GM12878 (cell line): ENCODE data around the gene TMEM167B. TPM values are rescaled to one million over a fixed set of nuclear protein-coding genes. Genes with fewer than 3 reads are reported as not detected.

ENCODE experiments used
- ATAC-seq: fragments of 200-7000 bp; cut with Tn5 transposase; 3 replicates; pipeline ENCODE4 v1.9.1; 2020; ENCODE audit warnings: mild to moderate bottlenecking, moderate library complexity
- BruUV-seq: library from RNA; stranded (reverse); fragments of 400-500 nt; replicated peaks from 2 replicates; lab custom pipeline; 2021; lab: Mats Ljungman, UMichigan
- CTCF ChIA-PET: fragments of 300-600 bp; sonication (Branson Sonifier 250); formaldehyde crosslinking; extraction: SDS; loops from one replicate; lab custom pipeline; 2021; ENCODE audit warnings: inconsistent platforms; lab: Yijun Ruan, JAX
- POLR2A ChIA-PET: fragments of 350-600 bp; formaldehyde crosslinking; extraction: SDS; loops from one replicate; lab custom pipeline; 2021; ENCODE audit warnings: inconsistent platforms; lab: Charles Lee
- RAD21 ChIA-PET: fragments of 300-600 bp; sonication (Branson Sonifier 250); formaldehyde crosslinking; loops from one replicate; lab custom pipeline; 2023; ENCODE audit warnings: antibody characterized with exemption; ENCODE audit not compliant: unreplicated experiment; lab: Charles Lee
- SMC1A ChIA-PET: fragments of 300-600 bp; sonication (Branson Sonifier 250); formaldehyde crosslinking; loops from one replicate; lab custom pipeline; 2023; ENCODE audit not compliant: unreplicated experiment, uncharacterized antibody; lab: Charles Lee
- DNase-seq: peaks from one replicate; pipeline ENCODE4 v3.0.0-alpha.2; 2011; ENCODE audit warnings: low read depth, low spot score
- FAIRE-seq: peaks from 3 replicates; lab custom pipeline; 2011; peaks lifted over from hg19 to GRCh38; lab: Jason Lieb, UNC
- H2AFZ ChIP-seq: 2 replicates; pipeline ENCODE4 v1.6.0; 2011; ENCODE audit warnings: low read depth, low read length, control low read depth; ENCODE audit not compliant: control insufficient read depth
- H3K27ac ChIP-seq: 2 replicates; pipeline ENCODE4 v1.5.1; 2011; ENCODE audit warnings: control low read depth; ENCODE audit not compliant: control insufficient read depth, insufficient read depth
- H3K27me3 ChIP-seq, 2 experiments: replicated peaks in 1 of 2; 2 replicates each; pipeline versions ENCODE4 v1.6.0 to v1.6.1; 2011; ENCODE audit warnings: low read length in 1 of 2; ENCODE audit not compliant: control insufficient read depth in 2 of 2, insufficient read depth in 2 of 2
- H3K36me3 ChIP-seq, 2 experiments: 2 replicates each; pipeline ENCODE4 v1.5.1; 2011; ENCODE audit warnings: low read length in 1 of 2; ENCODE audit not compliant: control insufficient read depth in 2 of 2, insufficient read depth in 2 of 2
- H3K4me1 ChIP-seq: 2 replicates; pipeline ENCODE4 v1.6.1; 2011; ENCODE audit warnings: mild to moderate bottlenecking, low read length, moderate library complexity, mixed read lengths; ENCODE audit not compliant: control insufficient read depth, insufficient read depth
- H3K4me2 ChIP-seq: 2 replicates; pipeline ENCODE4 v1.6.0; 2011; ENCODE audit warnings: control low read depth; ENCODE audit not compliant: control insufficient read depth, insufficient read depth
- H3K4me3 ChIP-seq: fragments of 200-600 bp; sonication (generic); 2 replicates; pipeline ENCODE4 v1.5.1; 2016
- H3K79me2 ChIP-seq: 2 replicates; pipeline ENCODE4 v1.6.0; 2011; ENCODE audit warnings: low read length; ENCODE audit not compliant: control insufficient read depth, insufficient read depth
- H3K9ac ChIP-seq: 2 replicates; pipeline ENCODE4 v1.8.0; 2011; ENCODE audit warnings: low read length, control low read depth, mixed read lengths; ENCODE audit not compliant: control insufficient read depth, insufficient read depth
- H3K9me3 ChIP-seq: replicated peaks from 3 replicates; pipeline ENCODE4 v1.5.1; 2011; ENCODE audit warnings: mild to moderate bottlenecking, low read length; ENCODE audit not compliant: control insufficient read depth, insufficient read depth
- H4K20me1 ChIP-seq: 2 replicates; pipeline ENCODE4 v1.6.0; 2011; ENCODE audit not compliant: control insufficient read depth, insufficient read depth
- BCL3 ChIP-seq: IDR thresholded peaks from 2 replicates; pipeline ENCODE4 v1.6.1; 2011; ENCODE audit warnings: borderline replicate concordance, low read depth, mild to moderate bottlenecking, moderate library complexity, low read length; ENCODE audit not compliant: insufficient read depth, poor library complexity, severe bottlenecking
- CEBPZ ChIP-seq: fragments of 150-350 bp; IDR thresholded peaks from 2 replicates; pipeline ENCODE4 v1.6.1; 2016; ENCODE audit warnings: low read depth, low read length
- CHD4 ChIP-seq: fragments of 200-600 bp; sonication (generic); IDR thresholded peaks from 2 replicates; pipeline ENCODE4 v1.6.1; 2016; ENCODE audit warnings: mild to moderate bottlenecking
- CREM ChIP-seq: IDR thresholded peaks from 2 replicates; pipeline ENCODE4 v1.6.1; 2014; ENCODE audit warnings: antibody characterized with exemption, low read depth
- CTCF ChIP-seq, 3 experiments: IDR thresholded peaks in 2 of 3; conservative IDR thresholded peaks in 1 of 3; 2 replicates each; pipeline ENCODE4 v1.5.1; 2011; ENCODE audit warnings: low read depth in 3 of 3, low read length in 3 of 3, mild to moderate bottlenecking in 3 of 3, control low read depth in 2 of 3, moderate library complexity in 2 of 3, inconsistent platforms in 1 of 3, mixed read lengths in 1 of 3; ENCODE audit not compliant: control insufficient read depth in 2 of 3, insufficient read depth in 1 of 3; ENCODE audit errors: extremely low read depth in 1 of 3
- FOXM1 ChIP-seq: IDR thresholded peaks from 2 replicates; pipeline ENCODE4 v1.6.1; 2012; ENCODE audit warnings: low read depth, mild to moderate bottlenecking, inconsistent platforms, low read length, moderate library complexity
- LARP7 ChIP-seq: fragments of 450-650 bp; IDR thresholded peaks from 2 replicates; pipeline ENCODE4 v1.6.1; 2017; ENCODE audit warnings: mild to moderate bottlenecking
- NR2C2 ChIP-seq: IDR thresholded peaks from 2 replicates; pipeline ENCODE4 v1.6.1; 2011; ENCODE audit warnings: borderline replicate concordance, low read depth; ENCODE audit not compliant: control insufficient read depth, insufficient read length
- PML ChIP-seq: IDR thresholded peaks from 2 replicates; pipeline ENCODE4 v1.6.1; 2012; ENCODE audit warnings: low read length, inconsistent platforms
- YBX1 ChIP-seq: fragments of 450-650 bp; IDR thresholded peaks from 2 replicates; pipeline ENCODE4 v1.6.1; 2016; ENCODE audit warnings: antibody characterized with exemption
- YY1 ChIP-seq: IDR thresholded peaks from 2 replicates; pipeline ENCODE4 v1.6.1; 2011; ENCODE audit warnings: low read depth, mild to moderate bottlenecking, low read length
- WGBS: methylation state at CpG from one replicate; pipeline ENCODE4 v1.1.6; 2016; ENCODE audit warnings: low lambda C conversion rate; ENCODE audit not compliant: insufficient replicate concordance, insufficient coverage; ENCODE audit errors: missing lambda C conversion rate; 5-methylcytosine and 5-hydroxymethylcytosine counted together
- in situ Hi-C: fragments of 300-500 bp; cut with MboI; formaldehyde crosslinking; loops from 9 replicates; pipeline ENCODE4 v1.14.3; 2018; ENCODE audit warnings: mixed read lengths
- intact Hi-C: fragments of 100-400 bp; cut with micrococcal nuclease; formaldehyde crosslinking; loops from one replicate; pipeline ENCODE4 v1.14.2; 2022; ENCODE audit not compliant: unreplicated experiment
- polyA plus RNA-seq, 11 experiments: library from polyadenylated mRNA; depleted of rRNA in 4 of 11; unstranded in 6 of 11; stranded (reverse) in 5 of 11; fragments of >200 nt; fragmentation: Nextera tagmentation in 4 of 11; fragmentation: Illumina TruSeq in 1 of 11; extraction: Ambion mirVana in 4 of 11; extraction: Trizol in 1 of 11; gene quantifications; 1 replicate in 1 of 11; 2 replicates in 10 of 11; pipeline versions ENCODE4 v1.2.1 to v1.2.3, GENCODE V29; 2011 to 2016; ENCODE audit warnings: inconsistent platforms in 2 of 11, missing spikeins in 2 of 11, low read depth in 1 of 11
- total RNA-seq, 4 experiments: library from RNA; depleted of rRNA in 3 of 4; stranded (reverse); fragments of >200 nt in 3 of 4; fragmentation: Illumina TruSeq in 1 of 4; extraction: Trizol in 1 of 4; gene quantifications; 2 replicates each; pipeline versions ENCODE4 v1.2.1 to v1.2.3, GENCODE V29; 2013 to 2021
- TF ChIP-seq, protein P1 (sequence below): fragments of 450-650 bp; IDR thresholded peaks from 2 replicates; pipeline ENCODE4 v1.6.1; 2017; ENCODE audit warnings: mild to moderate bottlenecking
- TF ChIP-seq, protein P2 (sequence below): fragments of 450-650 bp; conservative IDR thresholded peaks from 2 replicates; pipeline ENCODE4 v1.6.1; 2017; ENCODE audit warnings: mild to moderate bottlenecking, moderate library complexity

Gene TMEM167B
- total and polyA plus RNA-seq, 10 of the 15 experiments (the other 5 are each of a cell fraction or from before 2014, with no cell fraction given): 15.6 to 26.1 (median 21.1) TPM

- Histone ChIP-seq H4K20me1 (no peaks in the 10 kb centered on the region), H3K4me3 (no peak overlapping the region), H3K27ac (no peak overlapping the region), H3K36me3 (no peaks in the 10 kb centered on the region), H3K4me1 (no peaks in the 10 kb centered on the region), H3K9me3 (no peaks in the 10 kb centered on the region), H3K79me2 (no peaks in the 10 kb centered on the region), H3K9ac (no peak overlapping the region), H3K27me3 (no peaks in the 10 kb centered on the region), H3K4me2 (no peak overlapping the region), H2AFZ (no peak overlapping the region)
- WGBS: 67% methylated on average over 3 of the region's 3 CpGs
- DNase-seq (no peak), ATAC-seq (no peak), FAIRE-seq (no peak)
- ChIA-PET RAD21 (no interaction called here), POLR2A (no interaction called here), CTCF (no interaction called here), SMC1A (no interaction called here)
- no TSS peak for BruUV-seq
- intact Hi-C loops (no loop called here), in situ Hi-C loops (no loop called here)
- no peak for TF ChIP-seq LARP7
- TF ChIP-seq, protein P1, sequence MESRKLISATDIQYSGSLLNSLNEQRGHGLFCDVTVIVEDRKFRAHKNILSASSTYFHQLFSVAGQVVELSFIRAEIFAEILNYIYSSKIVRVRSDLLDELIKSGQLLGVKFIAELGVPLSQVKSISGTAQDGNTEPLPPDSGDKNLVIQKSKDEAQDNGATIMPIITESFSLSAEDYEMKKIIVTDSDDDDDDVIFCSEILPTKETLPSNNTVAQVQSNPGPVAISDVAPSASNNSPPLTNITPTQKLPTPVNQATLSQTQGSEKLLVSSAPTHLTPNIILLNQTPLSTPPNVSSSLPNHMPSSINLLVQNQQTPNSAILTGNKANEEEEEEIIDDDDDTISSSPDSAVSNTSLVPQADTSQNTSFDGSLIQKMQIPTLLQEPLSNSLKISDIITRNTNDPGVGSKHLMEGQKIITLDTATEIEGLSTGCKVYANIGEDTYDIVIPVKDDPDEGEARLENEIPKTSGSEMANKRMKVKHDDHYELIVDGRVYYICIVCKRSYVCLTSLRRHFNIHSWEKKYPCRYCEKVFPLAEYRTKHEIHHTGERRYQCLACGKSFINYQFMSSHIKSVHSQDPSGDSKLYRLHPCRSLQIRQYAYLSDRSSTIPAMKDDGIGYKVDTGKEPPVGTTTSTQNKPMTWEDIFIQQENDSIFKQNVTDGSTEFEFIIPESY: no peak
- no peak for TF ChIP-seq NR2C2
- TF ChIP-seq YY1: no peak
- TF ChIP-seq PML: no peak
- TF ChIP-seq FOXM1: no peak
- TF ChIP-seq CEBPZ: no peak
- no peak for TF ChIP-seq YBX1
- TF ChIP-seq CREM: no peak
- TF ChIP-seq, protein P2, sequence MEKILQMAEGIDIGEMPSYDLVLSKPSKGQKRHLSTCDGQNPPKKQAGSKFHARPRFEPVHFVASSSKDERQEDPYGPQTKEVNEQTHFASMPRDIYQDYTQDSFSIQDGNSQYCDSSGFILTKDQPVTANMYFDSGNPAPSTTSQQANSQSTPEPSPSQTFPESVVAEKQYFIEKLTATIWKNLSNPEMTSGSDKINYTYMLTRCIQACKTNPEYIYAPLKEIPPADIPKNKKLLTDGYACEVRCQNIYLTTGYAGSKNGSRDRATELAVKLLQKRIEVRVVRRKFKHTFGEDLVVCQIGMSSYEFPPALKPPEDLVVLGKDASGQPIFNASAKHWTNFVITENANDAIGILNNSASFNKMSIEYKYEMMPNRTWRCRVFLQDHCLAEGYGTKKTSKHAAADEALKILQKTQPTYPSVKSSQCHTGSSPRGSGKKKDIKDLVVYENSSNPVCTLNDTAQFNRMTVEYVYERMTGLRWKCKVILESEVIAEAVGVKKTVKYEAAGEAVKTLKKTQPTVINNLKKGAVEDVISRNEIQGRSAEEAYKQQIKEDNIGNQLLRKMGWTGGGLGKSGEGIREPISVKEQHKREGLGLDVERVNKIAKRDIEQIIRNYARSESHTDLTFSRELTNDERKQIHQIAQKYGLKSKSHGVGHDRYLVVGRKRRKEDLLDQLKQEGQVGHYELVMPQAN: no peak
- TF ChIP-seq BCL3: no peak
- TF ChIP-seq CHD4: no peak
- TF ChIP-seq CTCF (IDR thresholded peaks at IDR 0.05 in 2 of 3, conservative IDR thresholded peaks at IDR 0.05 in 1 of 3; ENCODE audit: control insufficient read depth in 2 of 3, extremely low read depth in 1 of 3, insufficient read depth in 1 of 3, low read depth in 3 of 3, low read length in 3 of 3): no peak
These were observed 34.5 kb upstream of the TMEM167B start for GRCh38 chr1:109056064-109056463.
